Measurements from ENCODE around the gene PUS7L. TPM values are rescaled to one million over a fixed set of nuclear protein-coding genes. Genes with fewer than 3 reads are reported as not detected.

Gene PUS7L
- total RNA-seq, 1 experiment from 2014 or later, result 14.4 TPM

DNA sequence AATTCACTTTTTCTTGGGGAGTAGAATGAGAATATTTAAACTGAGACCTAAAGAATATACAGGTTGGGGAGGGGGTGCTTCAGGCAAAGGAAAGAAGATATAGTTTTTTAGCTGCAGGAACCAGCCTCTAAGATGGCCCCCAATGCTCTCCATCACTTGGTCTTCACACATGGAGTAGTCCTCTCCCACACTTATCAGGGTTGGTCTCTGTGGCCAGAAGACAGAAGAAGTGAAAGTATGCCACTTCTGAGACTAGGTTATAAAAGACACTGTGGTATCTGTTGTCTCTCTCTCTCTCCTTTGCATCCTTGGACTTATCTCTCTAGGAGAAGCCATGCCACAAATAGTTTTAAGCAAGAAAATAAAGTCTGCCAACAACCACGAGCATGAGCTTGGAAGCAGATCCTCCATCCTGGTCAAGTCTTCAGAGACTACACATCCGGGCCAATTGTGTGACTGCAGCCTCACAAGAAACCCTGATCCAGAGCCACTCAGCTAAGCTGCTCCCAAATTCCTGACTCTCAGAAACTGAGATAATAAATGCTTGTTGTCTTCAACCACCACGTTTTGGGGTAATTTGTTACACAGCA, 18.0 kb downstream of the PUS7L start:
- no peak overlapping the region for H3T11ph ChIP-seq (ENCODE audit: low read length)
- no peak overlapping the region for H2BK20ac ChIP-seq (ENCODE audit: low read depth, low read length, poor library complexity, severe bottlenecking)
- no peak overlapping the region for H3K27ac Mint-ChIP-seq
- WGBS (ENCODE audit: extremely low coverage, insufficient read length, low lambda C conversion rate), result no CpG with 5 or more reads among the region's 3 CpGs
- no peak overlapping the region for H3K27ac ChIP-seq (ENCODE audit: insufficient read length, low read depth, low read length)
- no peak overlapping the region for H2BK120ac ChIP-seq (ENCODE audit: low read depth, low read length, poor library complexity, severe bottlenecking)
- no peak overlapping the region for H4K5ac ChIP-seq (ENCODE audit: insufficient read length, low read depth, low read length)
- no peak overlapping the region for H3K4ac ChIP-seq (ENCODE audit: low read depth, low read length)
- peaks cover 0 to 2% of the 10 kb centered on the region in 2 experiments; a peak in 1 of 5 replicates for H3K9me3 Mint-ChIP-seq
- no peaks in the 10 kb centered on the region for H3K27me3 Mint-ChIP-seq (ENCODE audit: low read depth)
- no peaks in the 10 kb centered on the region for H3K79me2 ChIP-seq (ENCODE audit: insufficient read depth, low read length)
- no peak overlapping the region for H2AFZ ChIP-seq (ENCODE audit: low read length)
- DNase-seq, result no peak
- H3K79me1 ChIP-seq (ENCODE audit: insufficient read depth, low read depth, low read length, poor library complexity, severe bottlenecking), result no peaks in the 10 kb centered on the region
- no peak overlapping the region for H2BK5ac ChIP-seq (ENCODE audit: insufficient read length, low read length)
- H3K36me3 Mint-ChIP-seq (ENCODE audit: insufficient read depth in 1 of 3, low read depth in 3 of 3), result peaks cover 2 to 16% (median 12%) of the 10 kb centered on the region in 3 experiments; a peak in 4 of 7 replicates
- no peak overlapping the region for H3K14ac ChIP-seq (ENCODE audit: insufficient read depth, low read length)
- no peak overlapping the region for H3K4me2 ChIP-seq (ENCODE audit: insufficient read depth, insufficient read length, low read length)
- H3K4me1 Mint-ChIP-seq, result peaks cover 6 to 8% of the 10 kb centered on the region in 2 experiments; a peak in 3 of 4 replicates
- no peaks in the 10 kb centered on the region for H4K20me1 ChIP-seq (ENCODE audit: control insufficient read depth, insufficient read depth, insufficient read length)
- no peak overlapping the region for H3K56ac ChIP-seq (ENCODE audit: insufficient read length, low read depth, low read length)
- no peaks in the 10 kb centered on the region for H3K23me2 ChIP-seq (ENCODE audit: insufficient read length, low read depth, low read length, poor library complexity, severe bottlenecking)
- no peak overlapping the region for H4K8ac ChIP-seq (replicated peaks; ENCODE audit: insufficient read length, low read depth, low read length)
- no peaks in the 10 kb centered on the region for H3K27me3 ChIP-seq (ENCODE audit: insufficient read depth, low read length)
- no peak overlapping the region for H2BK12ac ChIP-seq (ENCODE audit: insufficient read length, low read depth, low read length)
- no peak overlapping the region for H4K91ac ChIP-seq (ENCODE audit: insufficient read length, low read depth, low read length)
- no peaks in the 10 kb centered on the region for H3K9me3 ChIP-seq (ENCODE audit: control insufficient read depth, low read depth, low read length)
- no peak overlapping the region for H3K23ac ChIP-seq (ENCODE audit: insufficient read length, low read depth, low read length)
- TF ChIP-seq, protein P1, sequence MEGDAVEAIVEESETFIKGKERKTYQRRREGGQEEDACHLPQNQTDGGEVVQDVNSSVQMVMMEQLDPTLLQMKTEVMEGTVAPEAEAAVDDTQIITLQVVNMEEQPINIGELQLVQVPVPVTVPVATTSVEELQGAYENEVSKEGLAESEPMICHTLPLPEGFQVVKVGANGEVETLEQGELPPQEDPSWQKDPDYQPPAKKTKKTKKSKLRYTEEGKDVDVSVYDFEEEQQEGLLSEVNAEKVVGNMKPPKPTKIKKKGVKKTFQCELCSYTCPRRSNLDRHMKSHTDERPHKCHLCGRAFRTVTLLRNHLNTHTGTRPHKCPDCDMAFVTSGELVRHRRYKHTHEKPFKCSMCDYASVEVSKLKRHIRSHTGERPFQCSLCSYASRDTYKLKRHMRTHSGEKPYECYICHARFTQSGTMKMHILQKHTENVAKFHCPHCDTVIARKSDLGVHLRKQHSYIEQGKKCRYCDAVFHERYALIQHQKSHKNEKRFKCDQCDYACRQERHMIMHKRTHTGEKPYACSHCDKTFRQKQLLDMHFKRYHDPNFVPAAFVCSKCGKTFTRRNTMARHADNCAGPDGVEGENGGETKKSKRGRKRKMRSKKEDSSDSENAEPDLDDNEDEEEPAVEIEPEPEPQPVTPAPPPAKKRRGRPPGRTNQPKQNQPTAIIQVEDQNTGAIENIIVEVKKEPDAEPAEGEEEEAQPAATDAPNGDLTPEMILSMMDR (conservative IDR thresholded peaks at IDR 0.05), result no peak
- no peak overlapping the region for H3K9ac ChIP-seq (ENCODE audit: extremely low read depth, insufficient read length, low read length)
- 0 out of 2 replicates have a peak, but pooled peaks cover 2% of the 10 kb centered on the region for H3K4me1 ChIP-seq (ENCODE audit: insufficient read depth, low read length)
- H3K4me3 Mint-ChIP-seq, result no peak overlapping the region
- H2BK15ac ChIP-seq (ENCODE audit: low read depth, low read length), result no peak overlapping the region
- no peak overlapping the region for H3K18ac ChIP-seq (ENCODE audit: insufficient read length, low read depth, low read length)
- no peak overlapping the region for H2AK5ac ChIP-seq (ENCODE audit: insufficient read length, low read length)

Measured in H9 (cell line).